HepG2 (cell line): ENCODE results near the gene RIPK1. TPM values are rescaled to one million over a fixed set of nuclear protein-coding genes. Genes with fewer than 3 reads are reported as not detected.

ENCODE experiments used
- CBFB ChIP-seq: sonication (generic); formaldehyde crosslinking; IDR thresholded peaks from 2 replicates; pipeline ENCODE4 v1.4.0; 2020; ENCODE audit warnings: missing genetic modification reagents
- EHMT2 ChIP-seq: fragments of 200-600 bp; sonication (generic); IDR thresholded peaks from 2 replicates; pipeline ENCODE4 v1.7.0; 2017; ENCODE audit warnings: antibody characterized with exemption, low read depth, low read length, borderline replicate concordance
- HMG20A ChIP-seq: IDR thresholded peaks from 2 replicates; pipeline ENCODE4 v1.6.1; 2016; ENCODE audit warnings: borderline replicate concordance
- JUNB ChIP-seq: sonication (generic); formaldehyde crosslinking; IDR thresholded peaks from 2 replicates; pipeline ENCODE4 v1.8.0; 2022; ENCODE audit warnings: missing genetic modification reagents, mild to moderate bottlenecking, borderline replicate concordance
- KLF16 ChIP-seq, 2 experiments: sonication (generic) in 1 of 2; formaldehyde crosslinking in 1 of 2; IDR thresholded peaks; 2 replicates each; pipeline versions ENCODE4 v1.6.1 to v1.8.0; 2016 to 2023; ENCODE audit warnings: missing genetic modification reagents in 2 of 2, missing compliant biosample characterization in 1 of 2
- MTA3 ChIP-seq: sonication (generic); formaldehyde crosslinking; IDR thresholded peaks from 2 replicates; pipeline ENCODE4 v1.4.0; 2020; ENCODE audit warnings: missing genetic modification reagents
- NFIB ChIP-seq: sonication (generic); formaldehyde crosslinking; IDR thresholded peaks from 2 replicates; pipeline ENCODE4 v1.9.0; 2021; ENCODE audit warnings: missing genetic modification reagents, mild to moderate bottlenecking, borderline replicate concordance
- RARA ChIP-seq: IDR thresholded peaks from 2 replicates; pipeline ENCODE4 v1.6.1; 2016; ENCODE audit warnings: missing genetic modification reagents, missing compliant biosample characterization
- RXRA ChIP-seq: sonication (generic); formaldehyde crosslinking; IDR thresholded peaks from 2 replicates; pipeline ENCODE4 v1.5.1; 2020; ENCODE audit warnings: missing genetic modification reagents
- SAP130 ChIP-seq: IDR thresholded peaks from 2 replicates; pipeline ENCODE4 v1.6.1; 2016; ENCODE audit warnings: low read depth
- ZFP90 ChIP-seq: sonication (generic); formaldehyde crosslinking; IDR thresholded peaks from 2 replicates; pipeline ENCODE4 v1.8.0; 2022; ENCODE audit warnings: missing genetic modification reagents, mild to moderate bottlenecking, inconsistent platforms, borderline replicate concordance
- ZNF224 ChIP-seq: sonication (generic); formaldehyde crosslinking; IDR thresholded peaks from 2 replicates; pipeline ENCODE4 v1.5.0; 2020; ENCODE audit warnings: mild to moderate bottlenecking, missing genetic modification reagents
- ZNF24 ChIP-seq: fragments of 450-650 bp; IDR thresholded peaks from 2 replicates; pipeline ENCODE4 v1.6.1; 2017; ENCODE audit warnings: antibody characterized with exemption, mild to moderate bottlenecking
- ZNF746 ChIP-seq: sonication (generic); formaldehyde crosslinking; IDR thresholded peaks from 2 replicates; pipeline ENCODE4 v1.8.0; 2022; ENCODE audit warnings: mild to moderate bottlenecking, missing genetic modification reagents
- ZNF777 ChIP-seq: sonication (generic); formaldehyde crosslinking; IDR thresholded peaks from 2 replicates; pipeline ENCODE4 v1.4.0; 2020; ENCODE audit warnings: missing genetic modification reagents
- polyA plus RNA-seq, 8 experiments: library from polyadenylated mRNA; depleted of rRNA in 3 of 8; stranded (reverse) in 7 of 8; unstranded in 1 of 8; fragments of >200 nt; fragmentation: Illumina TruSeq in 4 of 8; extraction: Trizol in 4 of 8; gene quantifications; 2 replicates each; pipeline versions ENCODE4 v1.2.1 to v1.2.3, GENCODE V29; 2011 to 2016; ENCODE audit warnings: low read depth in 4 of 8, missing spikeins in 1 of 8, mixed read lengths in 1 of 8; ENCODE audit not compliant: insufficient read depth in 1 of 8
- total RNA-seq, 5 experiments: library from RNA; depleted of rRNA; stranded (reverse); fragments of >200 nt; fragmentation: Illumina TruSeq; extraction: Trizol; gene quantifications; 2 replicates each; pipeline ENCODE4 v1.2.3, GENCODE V29; 2016; ENCODE audit warnings: low read depth in 1 of 5
- TF ChIP-seq, protein P1 (sequence below), 2 experiments: fragments of 450-650 bp in 1 of 2; sonication (generic) in 1 of 2; formaldehyde crosslinking in 1 of 2; IDR thresholded peaks; 2 replicates each; pipeline versions ENCODE4 v1.6.1 to v1.8.0; 2016 to 2022; ENCODE audit warnings: antibody characterized with exemption in 1 of 2, mild to moderate bottlenecking in 1 of 2, missing genetic modification reagents in 1 of 2
- TF ChIP-seq, protein P2 (sequence below), 2 experiments: IDR thresholded peaks; 2 replicates each; pipeline ENCODE4 v1.6.1; 2011 to 2012; ENCODE audit warnings: low read length in 2 of 2, borderline replicate concordance in 1 of 2, low read depth in 1 of 2, mild to moderate bottlenecking in 1 of 2, moderate library complexity in 1 of 2

RIPK1 gene
- total and polyA plus RNA-seq, 2 of the 13 experiments (the other 11 are each of a cell fraction or from before 2014, with no cell fraction given) = 9.0 to 10.3 TPM

DNA sequence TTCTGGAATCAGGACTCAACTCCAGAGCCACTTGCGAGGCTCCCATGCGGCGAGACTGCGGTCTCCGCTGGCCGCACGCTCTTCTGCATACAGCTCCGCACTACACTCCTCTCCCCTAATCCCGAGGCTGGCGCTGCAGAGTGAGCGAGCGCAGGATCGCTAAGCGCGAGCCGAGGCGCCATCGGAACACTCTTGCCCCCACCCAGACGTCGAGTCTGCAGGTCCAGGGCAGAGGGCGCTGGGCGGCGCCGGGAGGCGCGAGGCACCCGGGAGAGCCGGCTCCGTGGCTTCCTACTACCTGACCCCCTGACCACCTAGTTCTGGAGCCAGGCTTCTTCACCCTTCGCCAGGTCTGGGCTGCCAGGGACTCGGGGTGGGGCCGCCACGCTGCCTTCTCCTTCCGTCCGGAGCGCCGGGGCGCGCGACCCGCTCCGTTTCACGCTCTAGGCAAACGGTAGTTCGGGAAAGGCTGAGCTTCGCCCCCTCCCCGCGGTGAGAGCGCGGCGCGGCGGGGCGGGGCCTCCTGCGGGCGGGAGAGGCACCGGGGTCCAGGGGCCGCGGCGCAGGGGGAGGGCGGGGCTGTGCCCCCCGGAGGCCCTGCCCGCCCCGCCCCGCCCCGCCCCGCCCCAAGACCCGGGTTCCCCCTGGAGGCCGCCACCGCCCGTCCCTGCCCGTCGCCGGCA is 94.4 kb downstream of the RIPK1 start (continued):
- TF ChIP-seq, protein P1, sequence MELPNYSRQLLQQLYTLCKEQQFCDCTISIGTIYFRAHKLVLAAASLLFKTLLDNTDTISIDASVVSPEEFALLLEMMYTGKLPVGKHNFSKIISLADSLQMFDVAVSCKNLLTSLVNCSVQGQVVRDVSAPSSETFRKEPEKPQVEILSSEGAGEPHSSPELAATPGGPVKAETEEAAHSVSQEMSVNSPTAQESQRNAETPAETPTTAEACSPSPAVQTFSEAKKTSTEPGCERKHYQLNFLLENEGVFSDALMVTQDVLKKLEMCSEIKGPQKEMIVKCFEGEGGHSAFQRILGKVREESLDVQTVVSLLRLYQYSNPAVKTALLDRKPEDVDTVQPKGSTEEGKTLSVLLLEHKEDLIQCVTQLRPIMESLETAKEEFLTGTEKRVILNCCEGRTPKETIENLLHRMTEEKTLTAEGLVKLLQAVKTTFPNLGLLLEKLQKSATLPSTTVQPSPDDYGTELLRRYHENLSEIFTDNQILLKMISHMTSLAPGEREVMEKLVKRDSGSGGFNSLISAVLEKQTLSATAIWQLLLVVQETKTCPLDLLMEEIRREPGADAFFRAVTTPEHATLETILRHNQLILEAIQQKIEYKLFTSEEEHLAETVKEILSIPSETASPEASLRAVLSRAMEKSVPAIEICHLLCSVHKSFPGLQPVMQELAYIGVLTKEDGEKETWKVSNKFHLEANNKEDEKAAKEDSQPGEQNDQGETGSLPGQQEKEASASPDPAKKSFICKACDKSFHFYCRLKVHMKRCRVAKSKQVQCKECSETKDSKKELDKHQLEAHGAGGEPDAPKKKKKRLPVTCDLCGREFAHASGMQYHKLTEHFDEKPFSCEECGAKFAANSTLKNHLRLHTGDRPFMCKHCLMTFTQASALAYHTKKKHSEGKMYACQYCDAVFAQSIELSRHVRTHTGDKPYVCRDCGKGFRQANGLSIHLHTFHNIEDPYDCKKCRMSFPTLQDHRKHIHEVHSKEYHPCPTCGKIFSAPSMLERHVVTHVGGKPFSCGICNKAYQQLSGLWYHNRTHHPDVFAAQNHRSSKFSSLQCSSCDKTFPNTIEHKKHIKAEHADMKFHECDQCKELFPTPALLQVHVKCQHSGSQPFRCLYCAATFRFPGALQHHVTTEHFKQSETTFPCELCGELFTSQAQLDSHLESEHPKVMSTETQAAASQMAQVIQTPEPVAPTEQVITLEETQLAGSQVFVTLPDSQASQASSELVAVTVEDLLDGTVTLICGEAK (IDR thresholded peaks at IDR 0.05) = no peak
- TF ChIP-seq, protein P1 (CRISPR knock-in tag; IDR thresholded peaks at IDR 0.05) = peak; percentile 84
- 0 out of 2 replicates have a peak, but pooled peaks have one; percentile 15 for TF ChIP-seq CBFB (CRISPR knock-in tag)
- TF ChIP-seq ZNF224 (CRISPR knock-in tag) = peak; percentile 86; the same call in 1 of the 2 replicates
- TF ChIP-seq, protein P2, sequence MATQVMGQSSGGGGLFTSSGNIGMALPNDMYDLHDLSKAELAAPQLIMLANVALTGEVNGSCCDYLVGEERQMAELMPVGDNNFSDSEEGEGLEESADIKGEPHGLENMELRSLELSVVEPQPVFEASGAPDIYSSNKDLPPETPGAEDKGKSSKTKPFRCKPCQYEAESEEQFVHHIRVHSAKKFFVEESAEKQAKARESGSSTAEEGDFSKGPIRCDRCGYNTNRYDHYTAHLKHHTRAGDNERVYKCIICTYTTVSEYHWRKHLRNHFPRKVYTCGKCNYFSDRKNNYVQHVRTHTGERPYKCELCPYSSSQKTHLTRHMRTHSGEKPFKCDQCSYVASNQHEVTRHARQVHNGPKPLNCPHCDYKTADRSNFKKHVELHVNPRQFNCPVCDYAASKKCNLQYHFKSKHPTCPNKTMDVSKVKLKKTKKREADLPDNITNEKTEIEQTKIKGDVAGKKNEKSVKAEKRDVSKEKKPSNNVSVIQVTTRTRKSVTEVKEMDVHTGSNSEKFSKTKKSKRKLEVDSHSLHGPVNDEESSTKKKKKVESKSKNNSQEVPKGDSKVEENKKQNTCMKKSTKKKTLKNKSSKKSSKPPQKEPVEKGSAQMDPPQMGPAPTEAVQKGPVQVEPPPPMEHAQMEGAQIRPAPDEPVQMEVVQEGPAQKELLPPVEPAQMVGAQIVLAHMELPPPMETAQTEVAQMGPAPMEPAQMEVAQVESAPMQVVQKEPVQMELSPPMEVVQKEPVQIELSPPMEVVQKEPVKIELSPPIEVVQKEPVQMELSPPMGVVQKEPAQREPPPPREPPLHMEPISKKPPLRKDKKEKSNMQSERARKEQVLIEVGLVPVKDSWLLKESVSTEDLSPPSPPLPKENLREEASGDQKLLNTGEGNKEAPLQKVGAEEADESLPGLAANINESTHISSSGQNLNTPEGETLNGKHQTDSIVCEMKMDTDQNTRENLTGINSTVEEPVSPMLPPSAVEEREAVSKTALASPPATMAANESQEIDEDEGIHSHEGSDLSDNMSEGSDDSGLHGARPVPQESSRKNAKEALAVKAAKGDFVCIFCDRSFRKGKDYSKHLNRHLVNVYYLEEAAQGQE (IDR thresholded peaks at IDR 0.05; ENCODE audit: borderline replicate concordance in 1 of 2, low read depth in 1 of 2, low read length in 2 of 2) = no peak; a peak in 1 of 4 replicates
- peak; percentile 36 for TF ChIP-seq RARA
- no peak for TF ChIP-seq MTA3 (CRISPR knock-in tag)
- TF ChIP-seq KLF16 (CRISPR knock-in tag; IDR thresholded peaks at IDR 0.05) = peak in 1 of 2 experiments; percentile 69; a peak in 2 of 4 replicates
- TF ChIP-seq EHMT2 = no peak
- TF ChIP-seq HMG20A = peak; percentile 65
- no peak for TF ChIP-seq ZNF24
- TF ChIP-seq ZNF777 (CRISPR knock-in tag) = peak; percentile 96
- peak; percentile 84; the same call in 1 of the 2 replicates for TF ChIP-seq RXRA (CRISPR knock-in tag)
- TF ChIP-seq NFIB (CRISPR knock-in tag) = 0 out of 2 replicates have a peak, but pooled peaks have one; percentile 86
- peak; percentile 74 for TF ChIP-seq SAP130
- peak; percentile 85 for TF ChIP-seq ZFP90 (CRISPR knock-in tag)
- TF ChIP-seq ZNF746 = peak; percentile 91
- TF ChIP-seq JUNB = no peak; the same call in 1 of the 2 replicates
